Measurements from ENCODE around the gene SLIT1.

GRCh38 chr10:97169063-97169462 lies 16.7 kb downstream of the SLIT1 start:
- TF ChIP-seq CTCF (IDR thresholded peaks at IDR 0.05) (no peak), POLR2A (IDR thresholded peaks at IDR 0.05) (no peak)

Data from body of pancreas (tissue), 4 donors.